K562 (cell line): ENCODE results near the gene B3GALNT1. TPM values are rescaled to one million over a fixed set of nuclear protein-coding genes. Genes with fewer than 3 reads are reported as not detected.

Experiments
- CCAR2 ChIP-seq: fragments of 200-400 bp; formaldehyde crosslinking; IDR thresholded peaks from 2 replicates; pipeline ENCODE4 v1.6.1; 2017; ENCODE audit warnings: mild to moderate bottlenecking, low read depth, low read length
- CHD2 ChIP-seq: IDR thresholded peaks from 2 replicates; pipeline ENCODE4 v1.6.1; 2011; ENCODE audit warnings: low read depth, low read length
- ESRRA ChIP-seq: fragments of 450-650 bp; IDR thresholded peaks from 2 replicates; pipeline ENCODE4 v1.6.1; 2014; ENCODE audit warnings: low read depth, mild to moderate bottlenecking, moderate library complexity, borderline replicate concordance
- FIP1L1 ChIP-seq: fragments of 200-400 bp; formaldehyde crosslinking; IDR thresholded peaks from 2 replicates; pipeline ENCODE4 v1.6.1; 2018; ENCODE audit warnings: mild to moderate bottlenecking, low read depth, low read length; ENCODE audit not compliant: poor library complexity, severe bottlenecking
- PBX2 ChIP-seq, 2 experiments: IDR thresholded peaks in 1 of 2; conservative IDR thresholded peaks in 1 of 2; 2 replicates each; pipeline ENCODE4 v1.6.1; 2016; ENCODE audit warnings: low read depth in 2 of 2, mild to moderate bottlenecking in 1 of 2, missing compliant biosample characterization in 1 of 2, missing genetic modification characterization in 1 of 2, moderate library complexity in 1 of 2
- POLR2H ChIP-seq: IDR thresholded peaks from 2 replicates; pipeline ENCODE4 v1.6.1; 2016; ENCODE audit warnings: missing genetic modification characterization, low read depth, mild to moderate bottlenecking, control low read depth, missing compliant biosample characterization, moderate library complexity
- REST ChIP-seq, 2 experiments: fragments of 450-650 bp; formaldehyde crosslinking in 1 of 2; IDR thresholded peaks; 2 replicates each; pipeline versions ENCODE4 v1.4.0 to v1.6.1; 2014 to 2020; ENCODE audit warnings: mild to moderate bottlenecking in 2 of 2, borderline replicate concordance in 1 of 2, low read depth in 1 of 2
- STAT5B ChIP-seq: fragments of 250-450 bp; sonication (Bioruptor Pico); IDR thresholded peaks from 2 replicates; pipeline ENCODE4 v1.8.0; 2021; ENCODE audit warnings: mild to moderate bottlenecking, inconsistent platforms
- TAF7 ChIP-seq: fragments of 450-650 bp; IDR thresholded peaks from 2 replicates; pipeline ENCODE4 v1.6.1; 2016; ENCODE audit warnings: missing genetic modification characterization, missing compliant biosample characterization
- ZBTB8A ChIP-seq: fragments of 450-650 bp; IDR thresholded peaks from 2 replicates; pipeline ENCODE4 v1.6.1; 2018; ENCODE audit warnings: mild to moderate bottlenecking, moderate library complexity; ENCODE audit not compliant: partially characterized antibody
- ZNF24 ChIP-seq: fragments of 450-650 bp; IDR thresholded peaks from 2 replicates; pipeline ENCODE4 v1.6.1; 2016
- ZNF639 ChIP-seq, 2 experiments: fragments of 200-800 bp in 1 of 2; sonication (Bioruptor generic) in 1 of 2; sonication (generic) in 1 of 2; formaldehyde crosslinking in 1 of 2; IDR thresholded peaks in 1 of 2; conservative IDR thresholded peaks in 1 of 2; 2 replicates each; pipeline versions ENCODE4 v1.5.0 to v1.6.1; 2016 to 2020; ENCODE audit warnings: missing compliant biosample characterization in 1 of 2, missing genetic modification characterization in 1 of 2, missing genetic modification reagents in 1 of 2
- polyA plus RNA-seq, 8 experiments: library from polyadenylated mRNA; depleted of rRNA in 4 of 8; stranded (reverse) in 5 of 8; unstranded in 3 of 8; fragments of >200 nt; fragmentation: Nextera tagmentation in 2 of 8; fragmentation: Illumina TruSeq in 1 of 8; extraction: Ambion mirVana in 2 of 8; extraction: Trizol in 1 of 8; gene quantifications; 2 replicates each; pipeline versions ENCODE4 v1.2.1 to v1.2.3, GENCODE V29; 2011 to 2014; ENCODE audit warnings: inconsistent platforms in 1 of 8, missing spikeins in 1 of 8
- total RNA-seq, 7 experiments: library from RNA; depleted of rRNA in 6 of 7; stranded (reverse); fragments of >200 nt in 6 of 7; fragmentation: Illumina TruSeq in 2 of 7; extraction: Trizol in 2 of 7; gene quantifications; 2 replicates each; pipeline versions ENCODE4 v1.2.1 to v1.2.3, GENCODE V29; 2011 to 2021; ENCODE audit warnings: low replicate concordance in 1 of 7
- TF ChIP-seq, protein P1 (sequence below): fragments of 450-650 bp; IDR thresholded peaks from 2 replicates; pipeline ENCODE4 v1.6.1; 2016

B3GALNT1 gene
- total and polyA plus RNA-seq, 9 of the 15 experiments (the other 6 are each of a cell fraction or from before 2014, with no cell fraction given), result 0.53 to 2.0 (median 1.2) TPM

DNA sequence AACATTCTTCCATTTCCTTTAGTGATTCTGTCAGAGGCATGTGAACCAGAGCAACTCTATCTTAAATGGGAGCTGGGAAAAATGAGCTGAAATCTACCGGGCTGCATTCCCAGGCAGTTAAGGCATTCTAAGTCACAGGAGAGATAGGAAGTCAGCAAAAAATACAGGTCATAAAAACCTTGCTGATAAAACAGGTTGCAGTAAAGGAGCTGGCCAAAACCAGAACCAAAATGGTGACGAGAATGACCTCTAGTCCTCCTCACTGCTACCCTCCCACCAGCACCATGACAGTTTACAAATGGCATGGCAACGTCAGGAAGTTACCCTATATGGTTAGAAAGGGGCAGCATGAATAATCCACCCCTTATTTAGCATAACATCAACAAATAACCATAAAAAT, 66.4 kb downstream of the B3GALNT1 start (continued):
- TF ChIP-seq STAT5B (CRISPR knock-in tag) (no peak), TAF7 (tag) (no peak), REST (IDR thresholded peaks at IDR 0.05; ENCODE audit: borderline replicate concordance) (peak; percentile 35; the same call in 1 of the 2 replicates), REST (CRISPR knock-in tag; IDR thresholded peaks at IDR 0.05; ENCODE audit: low read depth) (no peak), ZNF24 (no peak), PBX2 (CRISPR knock-in tag; IDR thresholded peaks at IDR 0.05; ENCODE audit: low read depth) (no peak), PBX2 (tag; conservative IDR thresholded peaks at IDR 0.05; ENCODE audit: low read depth) (peak; percentile 49; the same call in 1 of the 2 replicates), FIP1L1 (no peak), ESRRA (peak; percentile 46; the same call in 1 of the 2 replicates), CCAR2 (no peak), POLR2H (0 out of 2 replicates have a peak, but pooled peaks have one; percentile 54), ZBTB8A (no peak), ZNF639 (CRISPR knock-in tag; conservative IDR thresholded peaks at IDR 0.05 in 1 of 2, IDR thresholded peaks at IDR 0.05 in 1 of 2) (0 out of 4 replicates have a peak, but pooled peaks of 1 of the 2 experiments have one; percentile 27), CHD2 (no peak)
- TF ChIP-seq, protein P1, sequence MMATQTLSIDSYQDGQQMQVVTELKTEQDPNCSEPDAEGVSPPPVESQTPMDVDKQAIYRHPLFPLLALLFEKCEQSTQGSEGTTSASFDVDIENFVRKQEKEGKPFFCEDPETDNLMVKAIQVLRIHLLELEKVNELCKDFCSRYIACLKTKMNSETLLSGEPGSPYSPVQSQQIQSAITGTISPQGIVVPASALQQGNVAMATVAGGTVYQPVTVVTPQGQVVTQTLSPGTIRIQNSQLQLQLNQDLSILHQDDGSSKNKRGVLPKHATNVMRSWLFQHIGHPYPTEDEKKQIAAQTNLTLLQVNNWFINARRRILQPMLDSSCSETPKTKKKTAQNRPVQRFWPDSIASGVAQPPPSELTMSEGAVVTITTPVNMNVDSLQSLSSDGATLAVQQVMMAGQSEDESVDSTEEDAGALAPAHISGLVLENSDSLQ, result 0 out of 2 replicates have a peak, but pooled peaks have one; percentile 26
